GM19455 (cell line): ENCODE results near the gene FIG4.
"Not testable (repeated sequence)": the region's sequence is repeated elsewhere in the genome, so short reads cannot be mapped to it uniquely, and the experiment has no call there.

ENCODE experiments used
- ATAC-seq: cut with Tn5 transposase; IDR thresholded peaks from one replicate; pipeline ENCODE4 v1.9.1; 2021; ENCODE audit not compliant: unreplicated experiment

The FIG4 gene

DNA sequence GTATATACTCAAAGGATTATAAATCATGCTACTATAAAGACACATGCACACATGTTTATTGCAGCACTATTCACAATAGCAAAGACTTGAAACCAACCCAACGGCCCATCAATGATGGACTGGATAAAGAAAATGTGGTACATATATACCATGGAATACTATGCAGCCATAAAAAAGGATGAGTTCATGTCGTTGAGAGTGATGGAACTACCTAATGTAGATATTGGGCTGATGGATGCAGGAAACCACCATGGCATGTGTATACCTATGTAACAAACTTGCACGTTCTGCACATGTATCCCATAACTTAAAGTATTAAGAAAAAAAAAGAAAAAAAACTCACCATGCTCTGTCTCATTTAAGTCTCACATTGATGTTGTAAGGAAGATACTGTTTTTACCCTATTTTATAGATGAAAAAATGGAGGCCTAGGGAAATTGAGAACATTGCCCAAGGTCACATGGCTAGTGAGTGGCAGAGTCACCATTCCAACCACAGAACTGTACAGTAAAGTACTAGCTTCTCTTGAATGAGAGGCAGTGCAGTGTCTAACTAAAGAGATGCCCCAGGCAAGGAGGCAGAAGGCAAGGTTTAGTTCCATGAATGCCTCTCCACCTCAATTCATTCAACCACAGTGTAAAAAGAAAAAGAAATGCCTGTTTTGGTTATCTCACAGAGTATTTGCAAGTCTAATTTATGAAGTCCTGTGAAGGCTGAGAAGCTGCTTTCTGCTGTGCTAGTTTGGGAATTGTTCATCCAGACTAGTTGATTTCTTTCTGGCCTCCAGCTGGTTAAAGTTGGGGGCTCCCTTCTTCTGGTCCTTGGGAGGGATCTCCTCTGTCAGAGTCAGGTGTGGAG lies 68.2 kb downstream of the FIG4 start:
- ATAC-seq: no peak

DNA sequence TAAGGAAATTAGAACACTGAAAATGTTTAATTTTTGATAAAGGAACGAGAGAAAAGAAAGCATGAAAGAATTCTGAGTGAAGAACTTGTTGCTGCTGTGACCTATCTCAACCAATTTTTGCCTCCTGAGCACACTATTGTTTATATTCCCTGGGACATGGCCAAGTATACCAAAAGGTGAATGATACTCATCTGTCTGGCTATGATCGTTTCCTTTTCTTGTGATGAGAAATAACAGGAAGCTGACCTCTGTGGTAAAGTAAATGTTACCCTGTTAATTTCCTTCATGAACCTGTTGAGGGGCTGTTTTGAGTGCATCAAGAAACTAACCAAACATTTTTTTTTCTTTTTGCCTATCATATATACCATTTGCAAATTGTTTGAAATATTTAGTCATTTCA lies 69.1 kb downstream of the FIG4 start:
- ATAC-seq: no peak

DNA sequence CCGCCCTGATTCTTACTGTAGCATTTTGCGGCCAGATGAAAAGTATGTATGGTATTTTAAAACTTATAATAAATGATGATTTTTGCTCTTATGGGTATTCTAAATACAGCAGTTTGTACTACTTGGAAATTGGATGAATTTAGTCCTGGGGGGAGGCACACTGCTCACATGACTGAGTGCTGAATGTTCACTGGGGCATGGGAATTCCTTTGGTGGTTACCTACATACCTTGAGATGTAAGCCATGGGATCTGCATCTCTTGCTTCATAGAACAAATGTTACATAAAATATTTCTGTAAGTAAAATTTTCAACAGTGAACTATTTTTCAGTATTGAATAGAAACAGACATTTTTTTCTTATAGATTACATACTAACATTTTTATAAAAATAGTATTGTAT lies 71.1 kb downstream of the FIG4 start:
- no peak for ATAC-seq

DNA sequence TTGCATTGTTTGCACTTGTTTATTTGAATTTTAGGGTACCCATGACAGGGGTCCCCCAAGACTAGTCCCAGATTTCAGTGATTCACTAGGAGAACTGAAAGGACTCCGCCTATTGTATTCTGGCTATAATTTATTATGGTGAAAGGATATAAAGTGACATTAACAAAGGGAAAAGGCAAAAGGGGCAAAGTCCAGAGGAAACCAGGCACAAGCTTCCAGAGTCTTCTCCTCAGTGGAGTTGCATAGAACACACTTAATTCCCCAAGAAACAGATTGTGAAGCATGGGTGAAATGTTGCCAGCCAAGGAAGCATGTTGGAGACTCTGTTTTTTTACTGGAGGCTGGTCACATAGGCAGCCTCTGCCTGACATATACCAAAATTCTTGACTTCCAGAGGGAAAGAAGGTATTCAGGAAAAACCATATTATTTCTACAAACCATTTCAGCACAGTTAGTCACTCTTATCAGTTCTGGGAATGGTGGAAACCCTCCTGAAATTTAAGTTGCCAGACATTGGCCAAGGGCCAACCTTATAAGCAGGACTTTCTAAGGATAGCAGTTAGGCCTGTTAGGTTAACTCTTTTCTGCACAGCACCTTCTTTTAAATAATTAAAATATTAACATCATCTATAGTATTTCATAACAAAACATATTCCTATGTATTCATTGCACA lies 71.8 kb downstream of the FIG4 start:
- ATAC-seq: no peak

DNA sequence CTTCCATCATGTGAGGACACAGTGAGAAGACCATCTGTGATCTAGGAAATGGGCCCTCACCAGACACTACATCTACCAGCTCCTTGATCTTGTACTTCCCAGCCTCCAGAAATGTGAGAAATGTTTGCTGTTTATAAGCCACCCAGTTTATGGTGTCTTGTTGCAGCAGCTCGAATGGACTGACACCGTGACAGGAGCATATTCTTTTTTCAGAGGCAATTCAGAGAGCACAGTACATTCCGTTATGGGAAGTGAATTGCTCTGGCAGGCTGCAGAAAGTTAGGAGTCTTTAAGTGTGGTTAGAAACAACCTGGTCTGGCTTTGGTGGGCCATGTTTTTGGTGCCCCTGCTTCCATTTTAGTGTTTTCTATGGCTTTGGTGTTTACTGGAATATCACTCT lies 75.1 kb downstream of the FIG4 start:
- ATAC-seq: no peak

DNA sequence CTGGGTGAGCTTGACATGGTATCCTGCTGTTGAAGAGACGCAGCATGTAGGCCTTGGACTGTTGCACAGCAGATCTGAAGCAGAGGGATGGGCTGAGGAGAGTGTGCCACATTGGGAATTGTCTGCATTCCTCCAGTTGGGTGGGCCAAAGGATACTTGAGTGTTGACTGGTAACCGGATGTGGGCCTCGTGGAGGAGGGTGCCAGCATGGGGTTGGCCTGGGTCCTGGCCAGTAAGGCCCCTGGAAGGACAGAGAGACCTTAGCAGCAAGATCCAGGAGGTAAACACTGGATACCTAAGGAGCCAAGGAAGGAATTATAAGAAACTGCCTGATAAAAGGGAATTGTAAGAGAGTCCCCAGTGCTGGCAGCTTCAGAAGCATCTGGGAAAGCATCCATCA lies 76.9 kb downstream of the FIG4 start:
- ATAC-seq: no peak

DNA sequence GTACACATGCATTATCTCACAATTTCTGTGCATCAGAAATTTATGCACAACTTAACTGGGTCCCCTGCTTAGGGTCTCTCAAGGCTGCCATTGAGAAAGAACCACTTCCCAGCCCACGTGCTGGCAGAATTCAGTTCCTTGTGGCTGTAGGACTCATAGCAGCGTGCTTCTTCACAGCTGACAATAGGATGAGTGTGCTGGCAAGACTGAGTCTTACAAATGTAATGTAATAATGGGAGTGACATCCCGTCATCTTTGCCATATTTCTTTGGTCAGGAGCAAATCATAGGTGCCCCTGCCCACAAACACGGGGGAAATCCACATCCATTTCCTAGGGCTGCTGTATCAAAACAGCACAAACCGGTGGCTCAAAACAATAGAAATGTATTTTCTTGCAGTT lies 77.4 kb downstream of the FIG4 start:
- no peak for ATAC-seq

DNA sequence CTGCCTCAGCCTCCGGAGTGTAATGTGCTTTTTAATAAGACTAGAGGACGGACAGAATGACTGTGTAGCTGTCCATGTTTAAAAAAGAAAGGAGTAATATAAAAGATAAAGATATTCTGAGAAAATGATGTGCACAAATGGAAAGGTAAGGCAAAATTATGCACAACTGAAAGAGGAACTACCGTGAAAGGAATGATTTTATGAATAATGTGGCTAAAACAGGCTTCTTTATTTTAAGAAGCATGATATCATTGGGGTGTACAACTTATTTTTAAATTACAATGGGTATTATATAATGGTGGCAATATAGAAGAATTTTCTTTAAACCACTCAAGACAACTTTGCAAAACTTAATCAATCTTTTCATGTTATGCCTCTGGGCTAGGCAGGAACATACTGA lies 78.1 kb downstream of the FIG4 start:
- ATAC-seq: no peak

DNA sequence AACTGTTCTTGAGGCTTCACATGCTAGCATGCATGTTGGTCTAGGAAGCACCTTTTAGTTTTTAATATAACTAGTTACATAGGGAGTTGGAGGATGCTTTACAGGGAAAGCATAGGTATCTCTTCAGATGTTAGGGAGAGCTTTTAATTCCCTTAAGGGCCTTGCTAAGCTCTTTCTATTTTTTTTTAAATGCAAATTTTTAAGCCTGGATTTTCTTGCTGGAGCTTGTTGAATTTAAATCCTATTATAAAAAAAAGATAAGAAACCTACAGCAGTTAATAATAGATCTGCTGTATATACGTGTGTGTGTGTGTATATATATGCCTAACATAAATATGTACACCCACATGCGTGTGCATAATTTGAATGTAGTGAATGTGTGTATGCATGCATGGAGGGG lies 79.0 kb downstream of the FIG4 start:
- no peak for ATAC-seq

DNA sequence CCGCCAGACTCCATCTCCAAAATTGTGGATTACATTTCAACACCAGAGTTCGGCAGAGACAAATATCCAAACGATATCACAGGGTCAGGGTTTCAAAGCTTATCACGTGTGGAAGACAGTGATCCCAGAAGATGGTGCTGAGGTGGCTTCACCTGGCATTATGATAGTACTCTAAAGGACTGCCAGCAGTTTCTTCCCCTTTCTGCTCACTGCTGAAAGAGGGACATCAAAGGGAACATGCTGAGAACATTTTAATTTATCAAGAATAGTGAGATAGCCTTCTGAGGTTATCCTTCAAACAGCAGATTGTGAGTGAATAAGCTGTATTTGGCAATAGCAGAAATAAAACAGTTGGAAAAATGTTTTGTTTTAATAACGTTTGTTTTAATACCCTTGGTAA lies 79.7 kb downstream of the FIG4 start:
- no peak for ATAC-seq

DNA sequence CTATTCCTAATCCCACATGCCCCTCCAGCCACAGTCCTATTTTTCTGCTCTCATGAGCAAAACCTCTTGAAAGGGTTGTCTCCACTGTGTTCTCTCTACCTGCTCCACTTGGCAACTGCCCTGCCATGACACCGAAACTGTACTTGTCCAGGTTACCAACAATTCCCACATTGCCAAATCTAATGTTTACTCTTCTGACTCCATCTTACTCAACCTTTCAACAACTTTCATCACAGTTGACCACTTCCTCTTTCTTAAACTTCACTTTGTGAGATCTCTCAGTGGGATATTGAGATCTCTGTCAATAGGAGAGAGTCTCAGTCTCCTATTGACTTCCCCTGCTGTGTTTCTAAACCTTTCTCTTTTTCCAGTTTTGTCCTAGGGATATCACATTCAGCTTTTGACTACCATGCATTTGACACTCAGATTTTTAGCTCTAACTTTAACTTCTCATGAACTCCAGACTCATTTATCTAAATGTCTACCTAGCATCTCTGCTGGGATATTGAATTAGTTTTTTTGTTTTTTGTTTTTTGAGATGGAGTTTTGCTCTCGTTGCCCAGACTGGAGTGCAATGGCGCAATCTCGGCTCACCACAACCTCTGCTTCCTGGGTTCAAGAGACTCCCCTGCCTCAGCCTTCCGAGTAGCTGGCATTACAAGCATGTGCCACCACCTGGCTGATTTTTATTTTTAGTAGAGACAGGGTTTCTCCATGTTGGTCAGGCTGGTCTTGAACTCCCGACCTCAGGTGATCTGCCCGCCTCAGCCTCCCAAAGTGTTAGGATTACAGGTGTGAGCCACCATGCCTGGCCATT lies 81.1 kb downstream of the FIG4 start:
- ATAC-seq: not testable (repeated sequence)

DNA sequence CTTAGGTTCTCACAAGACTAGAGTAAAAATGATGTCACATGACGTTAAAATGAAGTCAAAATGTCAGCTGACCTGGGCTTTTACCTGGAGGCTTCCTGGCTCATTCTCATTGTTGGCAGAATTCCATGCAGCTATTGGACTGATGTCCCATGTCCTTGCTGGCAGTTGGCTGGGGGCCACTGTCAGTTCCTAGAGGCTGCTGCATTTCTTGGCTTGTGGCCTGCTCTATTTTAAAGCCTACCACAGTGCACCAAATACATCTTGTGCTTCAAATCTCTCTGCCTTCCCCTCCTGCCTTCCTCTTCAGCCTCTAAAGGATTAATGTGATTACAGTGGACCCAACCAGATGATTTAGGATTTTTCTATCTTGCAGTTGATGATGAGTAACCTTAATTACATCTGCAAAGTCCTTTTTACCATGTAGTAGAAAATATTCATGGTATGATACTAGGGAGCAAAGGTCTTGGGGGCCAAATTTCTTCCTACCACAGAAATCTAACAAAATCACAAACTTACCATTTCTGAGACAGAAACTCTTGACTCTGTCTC lies 81.9 kb downstream of the FIG4 start:
- no peak for ATAC-seq

DNA sequence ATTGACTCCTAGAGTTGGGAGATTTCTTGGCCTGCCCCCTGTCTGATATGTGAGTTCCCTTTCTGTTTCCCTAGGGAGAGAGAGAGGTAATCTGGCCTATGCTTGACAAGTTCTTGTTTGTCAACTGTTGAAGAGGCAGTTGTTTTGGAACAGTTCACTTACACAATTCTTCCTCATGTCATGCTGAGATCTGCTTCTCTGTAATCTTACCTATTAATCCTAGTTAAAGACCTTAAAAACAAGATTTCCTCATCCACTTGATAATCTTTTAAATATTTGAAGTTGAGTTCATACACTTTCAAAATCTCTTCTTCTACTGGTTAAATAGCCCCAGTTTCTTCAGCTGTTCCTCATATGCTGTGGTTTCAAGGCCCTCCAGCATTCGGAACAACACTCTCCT lies 89.9 kb downstream of the FIG4 start:
- no peak for ATAC-seq

DNA sequence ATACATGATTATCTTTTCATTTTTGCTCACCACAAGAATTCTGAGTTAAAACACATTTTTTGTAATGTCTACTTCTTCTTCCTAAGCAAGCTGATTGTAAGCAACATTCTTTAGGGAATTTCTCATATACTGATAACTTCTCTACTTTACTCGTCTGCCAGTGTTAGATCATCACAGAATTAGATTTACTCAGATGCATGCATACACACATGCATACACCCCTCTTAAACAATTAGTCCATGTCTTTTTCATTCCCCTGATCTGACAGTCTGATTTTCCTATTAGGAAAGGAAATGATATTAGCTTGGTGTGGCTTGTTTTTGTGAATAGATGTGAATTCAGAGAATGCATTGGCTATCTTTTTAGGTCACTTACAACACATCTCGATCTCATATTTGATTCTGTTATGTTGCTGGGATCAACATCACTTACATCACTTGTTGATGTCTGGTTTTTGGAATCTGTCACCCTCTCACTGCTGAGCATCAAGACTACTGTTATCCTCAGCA lies 91.4 kb downstream of the FIG4 start:
- no peak for ATAC-seq

DNA sequence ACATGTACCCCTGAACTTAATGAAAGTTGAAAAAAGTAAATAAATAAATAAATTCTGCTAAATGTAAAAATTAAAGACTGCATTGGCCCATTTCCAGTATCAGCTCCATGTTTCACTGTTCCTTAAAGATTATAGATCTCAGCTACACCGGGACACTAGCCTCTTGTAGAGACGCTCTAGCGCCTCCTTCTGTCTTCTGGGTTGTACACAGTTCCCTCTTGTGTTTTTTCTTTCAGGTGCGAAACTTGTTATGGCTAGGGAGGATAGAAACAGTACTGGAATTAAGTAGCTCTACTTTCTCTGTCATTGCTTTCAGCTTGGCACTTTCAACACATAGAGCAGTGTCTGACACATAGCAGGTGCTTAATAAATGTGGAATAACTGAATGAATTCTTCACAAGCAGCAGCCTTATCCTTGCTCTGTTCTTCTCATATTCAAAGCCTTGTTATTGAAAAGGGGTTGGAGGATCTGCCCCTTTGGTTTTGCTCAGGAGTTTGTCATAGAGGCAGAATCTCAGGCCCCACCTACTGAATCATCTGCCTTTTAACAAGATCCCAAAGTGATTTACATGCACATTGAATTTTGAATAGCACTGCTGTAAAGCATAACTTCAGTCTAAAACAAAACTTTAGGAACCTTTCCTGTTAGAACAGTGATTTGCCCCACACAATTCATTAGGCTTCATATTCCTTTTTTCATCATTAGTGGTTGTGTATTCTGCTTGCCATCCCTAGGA lies 92.3 kb downstream of the FIG4 start:
- no peak for ATAC-seq

DNA sequence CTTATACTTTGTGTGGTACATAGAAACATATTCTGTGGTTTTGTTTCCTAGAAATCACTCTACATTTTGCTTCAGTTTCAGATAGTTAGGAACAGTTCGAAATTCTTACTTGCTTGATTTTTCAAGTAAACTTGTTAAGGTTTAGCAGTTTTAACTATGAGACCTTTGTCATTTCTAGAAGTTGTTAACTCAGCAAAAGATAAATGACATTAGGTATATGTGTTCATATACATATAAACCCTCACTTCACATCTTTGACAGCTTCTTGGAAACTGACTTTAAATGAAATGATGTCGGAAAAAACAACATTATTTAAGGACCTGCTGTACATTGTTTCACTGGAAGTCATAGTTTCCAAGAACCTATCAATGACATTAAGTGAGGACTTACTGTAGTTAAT lies 96.2 kb downstream of the FIG4 start:
- no peak for ATAC-seq

DNA sequence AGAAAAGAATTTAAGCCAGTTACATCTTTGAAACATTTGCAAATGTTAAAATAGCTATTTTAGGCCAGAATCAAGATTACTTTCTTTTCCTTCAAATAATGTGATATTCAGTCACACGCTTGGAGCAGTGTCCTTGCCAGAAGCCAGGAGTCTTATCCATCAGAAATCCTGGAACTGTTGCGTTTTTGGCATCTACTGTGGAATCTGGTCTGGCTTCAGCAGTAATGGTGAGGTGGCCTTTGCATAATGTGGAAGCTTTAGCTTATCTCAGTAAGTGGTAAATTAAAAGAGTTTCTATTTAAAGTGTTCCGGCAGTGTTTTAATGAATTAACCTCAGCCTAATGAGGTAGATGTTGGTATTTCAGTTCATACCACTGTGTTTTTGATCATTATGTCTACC lies 97.6 kb downstream of the FIG4 start:
- ATAC-seq: no peak

DNA sequence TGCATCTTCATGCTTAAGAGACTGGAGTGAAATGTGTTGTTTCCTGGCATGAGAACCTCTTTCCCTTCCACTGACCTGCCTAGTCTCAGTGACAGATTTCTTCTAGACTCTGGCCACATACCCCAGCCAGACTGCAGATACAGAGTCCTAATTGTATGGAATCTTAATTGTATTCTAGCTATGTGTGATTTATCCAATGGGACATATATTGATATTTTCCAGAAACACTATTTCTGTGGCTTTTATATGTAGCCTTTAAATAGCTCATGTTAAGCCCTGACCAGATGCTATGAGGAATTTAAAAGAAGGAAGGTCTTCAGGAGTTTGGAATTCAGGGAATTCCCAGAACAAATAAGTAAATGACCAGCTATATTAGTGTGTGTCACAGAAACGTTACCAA lies 99.0 kb downstream of the FIG4 start:
- ATAC-seq: no peak

DNA sequence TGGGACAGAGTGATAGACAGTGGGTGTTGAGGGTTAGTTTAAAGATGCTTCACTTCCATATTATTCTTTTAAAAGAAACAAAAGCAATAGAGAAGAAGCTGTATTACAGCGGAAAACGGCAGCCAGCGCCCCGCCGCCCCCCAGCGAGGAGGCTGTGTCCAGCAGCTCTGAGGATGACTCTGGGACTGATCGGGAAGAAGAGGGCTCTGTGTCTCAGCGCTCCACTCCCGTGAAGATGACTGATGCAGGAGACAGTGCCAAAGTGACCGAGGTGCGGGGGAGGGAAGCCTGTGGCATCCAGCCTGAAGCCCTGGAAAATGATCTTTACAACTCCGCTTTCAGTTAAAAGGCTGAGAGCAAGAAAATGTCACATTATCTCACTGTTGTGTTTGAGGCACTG lies 100.2 kb downstream of the FIG4 start:
- no peak for ATAC-seq

DNA sequence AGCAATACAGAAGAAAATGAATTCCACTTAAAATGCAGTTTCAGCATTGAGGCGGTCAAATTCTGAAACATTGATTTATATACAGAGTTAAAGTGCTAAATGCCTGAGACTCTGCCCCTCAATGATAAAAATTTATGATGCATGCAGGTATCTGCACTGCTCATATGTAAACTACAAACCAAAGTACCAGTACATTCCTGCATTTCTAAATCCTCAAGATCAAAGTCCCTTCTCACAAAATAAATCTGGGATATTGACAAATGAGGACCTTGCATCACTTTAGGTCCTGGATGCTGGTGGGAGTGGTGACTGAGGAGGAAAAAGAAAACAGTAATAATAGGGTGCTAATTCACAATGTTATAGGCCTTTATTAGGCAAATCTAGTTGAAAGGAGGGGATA lies 101.9 kb downstream of the FIG4 start:
- ATAC-seq: no peak

DNA sequence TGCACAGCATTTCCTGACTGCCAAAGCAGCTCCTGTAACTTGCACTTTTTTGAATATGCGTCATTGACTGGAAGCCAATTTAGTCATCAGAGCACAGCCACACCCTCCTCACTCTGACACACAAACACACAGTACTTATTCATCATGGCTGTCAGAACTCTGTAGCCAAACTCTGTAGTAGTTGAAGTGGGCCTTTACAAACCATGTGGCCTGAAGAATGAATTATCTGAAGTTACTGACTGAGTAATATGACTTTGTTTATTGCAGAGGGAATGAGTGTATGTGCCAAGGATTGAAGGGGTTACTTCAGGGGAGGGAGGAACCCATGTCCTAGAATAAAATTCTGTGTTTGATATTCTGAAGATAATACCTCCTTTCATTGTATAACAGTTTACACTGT lies 102.7 kb downstream of the FIG4 start:
- no peak for ATAC-seq
